Muscle of leg (tissue), 11 donors: ENCODE data around the gene STAB1. TPM values are rescaled to one million over a fixed set of nuclear protein-coding genes. Genes with fewer than 3 reads are reported as not detected.

Experiments
- DNase-seq: peaks from one replicate; pipeline ENCODE4 v3.0.0; 2013
- H3K27ac ChIP-seq: one replicate; pipeline ENCODE4 v1.5.1; 2013; ENCODE audit warnings: mild to moderate bottlenecking, low read length, control low read depth
- H3K27me3 ChIP-seq: one replicate; pipeline ENCODE4 v1.6.1; 2013; ENCODE audit warnings: low read length; ENCODE audit not compliant: control insufficient read depth, insufficient read depth
- H3K36me3 ChIP-seq: one replicate; pipeline ENCODE4 v1.6.1; 2013; ENCODE audit warnings: low read length; ENCODE audit not compliant: control insufficient read depth, insufficient read depth
- H3K4me1 ChIP-seq: one replicate; pipeline ENCODE4 v1.6.1; 2013; ENCODE audit warnings: low read length; ENCODE audit not compliant: control insufficient read depth, insufficient read depth
- H3K4me3 ChIP-seq: one replicate; pipeline ENCODE4 v1.5.1; 2013; ENCODE audit warnings: low read length, control low read depth
- H3K9me3 ChIP-seq: replicated peaks from 2 replicates; pipeline ENCODE4 v1.6.1; 2013; ENCODE audit warnings: low read depth, low read length; ENCODE audit not compliant: control insufficient read depth
- WGBS: methylation state at CpG from one replicate; pipeline ENCODE4 v1.1.5; 2013; ENCODE audit warnings: missing lambda C conversion rate; ENCODE audit not compliant: insufficient coverage; 5-methylcytosine and 5-hydroxymethylcytosine counted together
- polyA plus RNA-seq, 8 donors: library from polyadenylated mRNA; unstranded; fragments of 120-200 nt; gene quantifications; one replicate each; pipeline versions ENCODE4 v1.2.1 to v1.2.3, GENCODE V29; 2013; ENCODE audit warnings: inconsistent platforms in 1 of 8, low replicate concordance in 1 of 8; ENCODE audit not compliant: insufficient read length in 8 of 8, insufficient read depth in 1 of 8
- total RNA-seq: library from RNA; stranded (reverse); fragments of 120-200 nt; gene quantifications from one replicate; pipeline ENCODE4 v1.2.4, GENCODE V29; 2013

Gene STAB1
- total and polyA plus RNA-seq, 9 donors, result 39.4 to 60.5 (median 53.1) TPM

GRCh38 chr3:52529376-52530333, 34.5 kb downstream of the STAB1 start:
- H3K27me3 ChIP-seq, result no peaks in the 10 kb centered on the region
- H3K36me3 ChIP-seq, result peaks cover 48% of the 10 kb centered on the region
- no peak overlapping the region for H3K27ac ChIP-seq
- WGBS, result 44% methylated on average over 10 of the region's 12 CpGs
- H3K4me1 ChIP-seq, result peaks cover 49% of the 10 kb centered on the region
- peak; percentile 38 for DNase-seq
- H3K4me3 ChIP-seq, result no peak overlapping the region
- H3K9me3 ChIP-seq, result no peaks in the 10 kb centered on the region

GRCh38 chr3:52530918-52531826, 36.0 kb downstream of the STAB1 start:
- 60% methylated on average over 8 of the region's 10 CpGs for WGBS
- H3K36me3 ChIP-seq, result peaks cover 34% of the 10 kb centered on the region
- no peaks in the 10 kb centered on the region for H3K27me3 ChIP-seq
- H3K27ac ChIP-seq, result no peak overlapping the region
- peaks cover 50% of the 10 kb centered on the region for H3K4me1 ChIP-seq
- no peak overlapping the region for H3K4me3 ChIP-seq
- no peaks in the 10 kb centered on the region for H3K9me3 ChIP-seq
- peak; percentile 14 for DNase-seq

- H3K36me3 ChIP-seq, result peaks cover 27% of the 10 kb centered on the region
- 86% methylated on average over 12 of the region's 14 CpGs for WGBS
- peaks cover 53% of the 10 kb centered on the region for H3K4me1 ChIP-seq
- no peaks in the 10 kb centered on the region for H3K9me3 ChIP-seq
- H3K27ac ChIP-seq, result no peak overlapping the region
- DNase-seq, result peak; percentile 13
- no peaks in the 10 kb centered on the region for H3K27me3 ChIP-seq
- H3K4me3 ChIP-seq, result peak overlapping the region; percentile 55
These were observed 36.9 kb downstream of the STAB1 start for GRCh38 chr3:52531860-52532516.

GRCh38 chr3:52532517-52532837, 37.3 kb downstream of the STAB1 start:
- H3K27me3 ChIP-seq, result no peaks in the 10 kb centered on the region
- no peaks in the 10 kb centered on the region for H3K9me3 ChIP-seq
- WGBS, result 7% methylated on average over 2 of the region's 5 CpGs
- peak overlapping the region; percentile 55 for H3K4me3 ChIP-seq
- peaks cover 22% of the 10 kb centered on the region for H3K36me3 ChIP-seq
- H3K4me1 ChIP-seq, result peaks cover 58% of the 10 kb centered on the region
- peak; percentile 38 for DNase-seq
- H3K27ac ChIP-seq, result no peak overlapping the region

- Histone ChIP-seq H3K27ac (no peak overlapping the region), H3K27me3 (no peaks in the 10 kb centered on the region), H3K9me3 (no peaks in the 10 kb centered on the region), H3K4me1 (peaks cover 63% of the 10 kb centered on the region), H3K36me3 (peaks cover 17% of the 10 kb centered on the region), H3K4me3 (peak overlapping the region; percentile 55)
- under 1% methylated on average over 76 of the region's 78 CpGs for WGBS
- peak; percentile 42 for DNase-seq
These were observed 37.9 kb downstream of the STAB1 start for GRCh38 chr3:52532838-52533622.

- Histone ChIP-seq H3K36me3 (peaks cover 11% of the 10 kb centered on the region), H3K27ac (peak within 1 kb of the TSS; percentile 84), H3K27me3 (no peaks in the 10 kb centered on the region), H3K9me3 (no peaks in the 10 kb centered on the region), H3K4me3 (peak within 1 kb of the TSS; percentile 73), H3K4me1 (peaks cover 69% of the 10 kb centered on the region)
- WGBS, result under 1% methylated on average over 77 of the region's 91 CpGs
- peak; percentile 90 for DNase-seq
These were observed 38.6 kb downstream of the STAB1 start, which contains the start of gene NT5DC2 for GRCh38 chr3:52533623-52534280. NT5DC2 (minus strand) TSS chr3:52533857; CDS start chr3:52533737, 120 bp downstream.

- Histone ChIP-seq H3K9me3 (no peaks in the 10 kb centered on the region), H3K4me3 (peak overlapping the region; percentile 73), H3K36me3 (peaks cover 9% of the 10 kb centered on the region), H3K27me3 (no peaks in the 10 kb centered on the region), H3K27ac (peak overlapping the region; percentile 84), H3K4me1 (peaks cover 72% of the 10 kb centered on the region)
- DNase-seq, result peak; percentile 51
- 16% methylated on average over 55 of the region's 57 CpGs for WGBS
These were observed 39.4 kb downstream of the STAB1 start for GRCh38 chr3:52534281-52535183.

GRCh38 chr3:52535411-52536111, 40.4 kb downstream of the STAB1 start:
- Histone ChIP-seq H3K36me3 (peaks cover 12% of the 10 kb centered on the region), H3K4me1 (peaks cover 67% of the 10 kb centered on the region), H3K4me3 (no peak overlapping the region), H3K27ac (peak overlapping the region; percentile 59), H3K9me3 (no peaks in the 10 kb centered on the region), H3K27me3 (no peaks in the 10 kb centered on the region)
- 84% methylated on average over 10 of the region's 19 CpGs for WGBS
- no peak for DNase-seq
